DMS53 treated with DMSO at 0.1 percent for 48 hours (cell line): ENCODE data around the gene FAM219B.
"Not testable (repeated sequence)": the region's sequence is repeated elsewhere in the genome, so short reads cannot be mapped to it uniquely, and the experiment has no call there.

Experiments used
- DNase-seq: peaks from one replicate; lab custom pipeline; 2025; ENCODE audit not compliant: unreplicated experiment; lab: John Stamatoyannopoulos, UW

Gene FAM219B

GRCh38 chr15:74904190-74904805 is 2.4 kb downstream of the FAM219B start:
- DNase-seq = no peak

- DNase-seq = no peak
Measured at GRCh38 chr15:74903676-74904075, 3.0 kb downstream of the FAM219B start.

- no peak for DNase-seq
Measured at GRCh38 chr15:74902295-74903075, 4.2 kb downstream of the FAM219B start.

DNA sequence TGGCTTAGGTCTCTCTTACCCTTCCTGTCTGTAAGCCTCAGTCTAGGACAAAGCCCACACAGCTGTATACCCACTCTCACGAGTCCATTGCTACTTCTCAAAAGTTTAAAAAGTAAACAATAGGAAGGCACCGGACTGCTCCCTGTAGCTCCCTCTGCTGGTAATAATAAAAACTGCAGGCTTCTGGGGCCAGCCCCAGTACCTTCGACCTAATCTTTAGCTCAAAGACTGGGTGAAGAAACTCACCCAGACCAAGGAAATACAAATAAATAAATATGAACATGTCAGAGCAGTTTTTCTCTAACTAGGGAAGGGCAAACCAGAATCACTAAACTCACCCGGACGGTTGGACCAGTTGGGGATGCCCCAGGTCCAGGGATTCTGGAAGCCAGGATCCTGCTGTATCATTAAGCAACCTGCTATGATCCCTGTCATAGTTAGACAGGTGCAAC is 5.0 kb downstream of the FAM219B start:
- peak; percentile 33 for DNase-seq

GRCh38 chr15:74897300-74897701 is 9.3 kb downstream of the FAM219B start:
- no peak for DNase-seq

GRCh38 chr15:74896316-74896715 is 10.3 kb downstream of the FAM219B start:
- DNase-seq = no peak

DNA sequence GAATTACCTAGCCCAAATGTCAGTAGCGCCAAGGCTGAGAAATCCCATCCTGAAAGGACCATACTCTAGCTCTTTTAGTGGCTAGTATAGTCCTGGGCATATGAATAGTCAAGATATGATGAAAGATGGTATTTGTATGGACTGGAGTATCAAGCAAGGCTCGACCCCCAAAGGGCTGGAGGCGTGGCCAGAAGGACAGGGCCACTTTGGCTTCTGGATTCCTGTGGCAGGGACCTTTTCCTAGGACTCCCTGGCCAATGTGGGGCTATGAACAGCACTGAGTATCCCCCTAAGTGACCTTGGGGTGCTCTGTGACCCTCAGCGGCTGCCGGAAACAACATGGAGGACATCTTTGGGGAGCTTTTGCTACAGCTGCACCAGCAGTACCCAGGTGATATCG is 10.8 kb downstream of the FAM219B start:
- DNase-seq = no peak

GRCh38 chr15:74894383-74894782 is 12.3 kb downstream of the FAM219B start:
- not testable (repeated sequence) for DNase-seq

GRCh38 chr15:74893627-74894026 is 13.0 kb downstream of the FAM219B start:
- no peak for DNase-seq

DNA sequence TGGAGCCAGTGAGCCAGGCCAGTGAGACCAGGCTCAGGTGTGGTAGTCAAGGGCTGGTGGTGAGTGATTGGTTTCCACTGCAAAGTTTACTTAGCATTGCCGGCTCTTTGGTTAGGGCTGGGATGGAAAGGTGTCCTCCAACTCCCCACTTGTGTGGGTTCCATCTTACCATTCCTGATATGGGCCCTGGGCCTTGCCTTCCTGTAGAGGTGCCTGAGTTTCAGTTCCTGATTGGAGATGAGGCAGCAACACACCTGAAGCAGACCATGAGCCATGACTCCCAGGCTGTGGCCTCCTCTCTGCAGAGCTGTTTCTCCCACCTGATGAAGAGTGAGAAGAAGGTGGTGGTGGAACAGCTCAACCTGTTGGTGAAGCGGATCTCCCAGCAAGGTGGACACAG is 13.7 kb downstream of the FAM219B start:
- DNase-seq = no peak

DNA sequence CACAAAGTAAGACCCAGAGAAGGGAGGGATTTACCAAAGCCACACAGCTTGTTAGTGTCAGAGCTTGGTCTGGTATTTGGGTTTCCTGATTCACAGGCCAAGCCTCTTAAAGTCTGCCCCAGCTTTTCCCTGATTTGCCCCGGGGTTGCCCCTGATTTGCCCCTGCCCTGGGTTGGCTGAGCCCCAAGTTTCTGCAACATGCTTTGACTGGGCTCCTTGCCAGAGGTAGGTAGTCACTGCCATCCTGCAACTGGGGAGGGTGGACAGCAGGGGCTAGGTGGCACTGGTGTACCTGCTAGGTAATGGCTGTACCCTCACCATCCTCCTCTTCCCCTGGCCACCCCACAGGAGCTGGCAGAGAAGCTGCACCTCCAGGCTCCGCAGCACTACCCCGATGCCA is 14.3 kb downstream of the FAM219B start:
- DNase-seq = no peak

DNA sequence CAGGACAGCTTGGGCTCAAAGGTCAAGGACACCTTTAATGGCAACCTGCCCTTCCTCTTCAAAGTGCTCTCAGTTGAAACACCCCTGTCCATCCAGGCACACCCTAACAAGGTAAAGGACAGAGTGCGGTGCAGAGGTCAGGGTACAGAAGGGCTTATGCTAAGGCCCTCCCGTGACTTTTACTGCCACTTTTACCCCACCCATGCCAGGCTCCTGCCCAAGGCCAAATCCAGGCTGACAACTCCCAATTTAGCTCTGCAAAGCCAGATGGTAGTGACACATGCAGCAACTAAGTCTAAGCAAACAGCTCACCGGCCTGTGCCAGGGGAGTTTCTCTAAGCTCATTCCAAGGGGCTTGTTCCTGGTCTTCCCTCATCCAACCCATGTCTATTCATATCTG is 15.2 kb downstream of the FAM219B start:
- no peak for DNase-seq

- no peak for DNase-seq
Measured at GRCh38 chr15:74890665-74890960, 16.0 kb downstream of the FAM219B start.

- DNase-seq = peak; percentile 31
Measured at GRCh38 chr15:74889883-74890664, 16.6 kb downstream of the FAM219B start, which contains the start of gene MPI. MPI (plus strand) TSS chr15:74890042; CDS start chr15:74890074, 32 bp downstream.

DNA sequence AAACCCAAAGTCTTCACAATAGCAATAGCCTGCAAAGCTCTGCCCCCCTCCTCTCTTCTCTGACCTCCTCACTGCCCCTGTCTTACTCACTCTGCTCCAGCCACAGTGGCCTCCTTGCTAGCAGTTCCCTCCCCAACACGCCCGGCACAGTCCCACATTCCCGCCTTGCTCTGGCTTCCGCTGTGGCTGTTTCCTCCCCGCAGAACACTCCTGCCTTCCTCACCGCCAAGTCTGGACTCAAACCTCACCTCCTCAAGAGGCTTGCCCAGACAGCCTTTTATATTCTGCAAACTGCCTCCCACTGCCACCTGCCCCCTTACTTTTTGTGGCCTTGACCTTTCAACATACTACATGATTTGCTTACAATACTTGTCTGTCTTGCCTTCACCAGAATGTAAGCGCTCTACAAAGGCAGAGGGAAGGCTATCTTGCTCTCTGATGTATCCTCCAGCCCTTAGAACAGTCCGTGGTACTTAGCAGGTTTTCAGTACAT is 17.2 kb downstream of the FAM219B start:
- no peak for DNase-seq

DNA sequence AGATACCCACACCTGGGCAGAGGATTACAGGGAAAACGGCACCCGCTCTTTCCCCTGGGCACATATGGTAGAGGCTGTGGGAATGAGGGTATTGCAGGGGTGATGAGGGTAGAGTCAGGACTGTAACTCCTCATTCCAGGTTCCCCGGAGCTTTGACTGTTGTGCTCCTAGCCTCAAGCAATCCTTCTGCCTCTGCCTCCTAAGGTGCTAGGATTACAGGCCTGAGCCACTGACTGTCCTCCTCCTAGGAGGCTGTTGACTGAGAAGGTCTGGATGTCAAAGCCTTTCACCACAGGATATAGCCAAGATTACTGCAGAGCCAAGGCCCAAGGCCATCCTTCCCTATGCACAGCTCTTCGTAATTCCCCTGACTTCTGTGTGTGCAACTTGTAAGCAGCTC is 17.9 kb downstream of the FAM219B start:
- DNase-seq = no peak

- DNase-seq = not testable (repeated sequence)
Measured at GRCh38 chr15:74887537-74888193, 19.0 kb downstream of the FAM219B start.

DNA sequence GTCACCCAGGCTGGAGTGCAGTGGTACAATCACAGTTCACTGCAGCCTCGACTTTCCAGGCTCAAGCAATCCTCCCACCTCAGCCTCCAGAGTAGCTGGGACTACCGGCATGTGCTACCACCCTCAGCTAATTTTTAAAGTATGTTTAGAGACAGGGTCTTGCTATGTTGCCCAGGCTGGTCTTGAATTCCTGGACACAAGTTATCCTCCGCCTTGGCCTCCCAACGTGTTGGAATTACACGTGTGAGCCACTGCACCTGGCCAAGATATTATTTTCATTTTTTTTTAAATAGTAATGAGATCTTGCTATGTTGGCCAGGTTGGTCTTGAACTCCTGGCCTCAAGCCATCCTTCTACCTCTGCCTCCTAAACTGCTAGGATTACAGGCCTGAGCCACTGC is 21.2 kb downstream of the FAM219B start:
- no peak for DNase-seq

- no peak for DNase-seq
Measured at GRCh38 chr15:74884428-74885223, 22.0 kb downstream of the FAM219B start.

DNA sequence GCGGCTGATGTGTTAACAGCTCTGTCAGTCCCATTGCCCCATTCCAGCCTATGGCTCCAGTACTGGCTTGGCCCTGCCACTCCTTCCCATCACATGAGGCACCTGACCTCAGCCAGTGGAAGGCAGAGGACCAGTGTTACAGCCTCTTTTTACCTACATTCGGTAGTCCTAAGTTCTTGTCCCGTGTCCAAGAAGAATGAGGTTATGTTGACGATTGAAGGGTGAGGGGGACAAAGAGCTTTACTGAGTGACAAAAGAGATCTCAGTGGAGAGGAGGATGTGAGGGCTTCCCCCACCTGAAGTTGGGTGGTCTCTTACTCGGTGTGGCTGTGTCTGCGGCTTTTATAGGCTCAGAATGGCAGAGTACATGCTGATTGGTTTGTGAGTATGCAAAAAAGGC is 24.1 kb downstream of the FAM219B start:
- DNase-seq = no peak
